CD1c-positive myeloid dendritic cell (primary cell): ENCODE results near the gene C4orf46.

Experiments
- DNase-seq: peaks from one replicate; pipeline ENCODE4 v3.0.0-alpha.2; 2016; ENCODE audit errors: extremely low spot score

Gene C4orf46

GRCh38 chr4:158652920-158653319, 18.8 kb downstream of the C4orf46 start:
- DNase-seq: peak; percentile 21

GRCh38 chr4:158649111-158649680, 22.5 kb downstream of the C4orf46 start:
- no peak for DNase-seq

DNA sequence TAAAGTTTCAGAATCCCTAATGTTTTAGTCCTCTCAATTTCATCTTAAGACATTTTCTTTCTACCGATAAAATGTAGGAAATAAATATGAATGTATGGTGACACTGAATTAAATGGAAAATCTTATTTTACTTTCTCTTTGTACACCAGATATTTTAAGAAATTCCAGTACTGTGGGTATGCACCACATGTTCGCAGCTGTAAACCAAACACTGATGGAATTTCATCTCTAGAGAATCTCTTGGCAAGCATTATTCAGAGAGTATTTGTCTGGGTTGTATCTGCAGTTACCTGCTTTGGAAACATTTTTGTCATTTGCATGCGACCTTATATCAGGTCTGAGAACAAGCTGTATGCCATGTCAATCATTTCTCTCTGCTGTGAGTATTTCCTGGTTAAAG, 26.9 kb downstream of the C4orf46 start:
- no peak for DNase-seq

GRCh38 chr4:158644356-158644755, 27.3 kb downstream of the C4orf46 start:
- DNase-seq: no peak

DNA sequence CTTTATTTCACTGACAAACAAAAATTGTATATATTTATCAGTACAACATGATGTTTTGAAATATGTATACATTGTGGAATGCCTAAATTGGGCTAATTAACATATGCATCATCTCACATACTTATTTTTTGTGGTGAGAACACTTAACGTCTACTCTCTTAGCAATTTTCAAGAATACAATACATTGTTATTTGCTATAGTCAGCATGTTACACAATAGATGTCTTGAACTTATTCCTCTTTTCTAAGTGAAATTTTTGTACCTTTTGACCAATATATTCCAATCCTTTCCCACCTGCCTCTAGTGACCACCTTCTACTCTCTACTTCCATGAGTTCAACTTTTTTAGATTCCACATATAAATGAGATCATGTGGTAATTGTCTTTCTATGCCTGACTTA, 35.1 kb downstream of the C4orf46 start:
- no peak for DNase-seq

GRCh38 chr4:158630893-158631292, 40.8 kb downstream of the C4orf46 start:
- DNase-seq: no peak

- no peak for DNase-seq
These were observed 46.1 kb downstream of the C4orf46 start for GRCh38 chr4:158625544-158625943.

GRCh38 chr4:158624889-158625478, 46.7 kb downstream of the C4orf46 start:
- peak; percentile 66 for DNase-seq

- no peak for DNase-seq
These were observed 49.4 kb downstream of the C4orf46 start for GRCh38 chr4:158622251-158622650.

- DNase-seq: no peak
These were observed 50.0 kb downstream of the C4orf46 start for GRCh38 chr4:158621729-158622128.

DNA sequence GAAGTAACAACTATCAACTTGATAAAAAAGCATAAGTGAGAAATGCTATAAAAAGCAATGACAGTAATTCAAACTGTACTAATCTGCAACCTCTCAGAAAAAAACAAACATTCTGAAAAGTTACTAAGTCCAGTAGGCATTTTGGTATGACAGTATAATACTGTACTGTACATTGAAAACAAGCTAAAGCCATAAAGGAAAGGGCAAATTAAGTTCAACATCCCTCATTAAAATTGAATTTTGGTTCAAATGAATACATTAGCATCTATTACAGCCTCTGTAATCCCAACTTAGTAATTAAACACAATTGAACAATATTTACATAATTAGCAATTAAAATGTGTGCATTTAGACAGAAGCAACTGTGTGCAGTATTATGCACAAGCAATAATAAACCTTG, 53.7 kb downstream of the C4orf46 start:
- no peak for DNase-seq
